Mesodermal cell (in vitro differentiated cells): ENCODE measurements around the gene MYO19.
"Not testable (repeated sequence)": the region's sequence is repeated elsewhere in the genome, so short reads cannot be mapped to it uniquely, and the experiment has no call there.

ENCODE experiments used
- H3K27ac ChIP-seq: 2 replicates; pipeline ENCODE4 v1.7.0; 2013; ENCODE audit warnings: mild to moderate bottlenecking, low read depth, low read length, moderate library complexity; ENCODE audit not compliant: severe bottlenecking
- H3K36me3 ChIP-seq: 2 replicates; pipeline ENCODE4 v1.7.1; 2013; ENCODE audit warnings: mild to moderate bottlenecking, low read length, moderate library complexity; ENCODE audit not compliant: control insufficient read depth, insufficient read depth
- H3K4me1 ChIP-seq: one replicate; pipeline ENCODE4 v1.7.1; 2013; ENCODE audit warnings: mild to moderate bottlenecking, low read length; ENCODE audit not compliant: insufficient read depth, control insufficient read depth, poor library complexity, severe bottlenecking
- H3K4me3 ChIP-seq: 2 replicates; pipeline ENCODE4 v1.7.0; 2013; ENCODE audit warnings: low read length, control low read depth, mild to moderate bottlenecking; ENCODE audit not compliant: insufficient read depth, poor library complexity, severe bottlenecking; ENCODE audit errors: extremely low read depth
- H3K9me3 ChIP-seq: 2 replicates; pipeline ENCODE4 v1.7.1; 2013; ENCODE audit warnings: mild to moderate bottlenecking, low read length, moderate library complexity; ENCODE audit not compliant: control insufficient read depth
- WGBS, 2 experiments: methylation state at CpG; one replicate each; pipeline ENCODE4 v1.1.5; 2013; ENCODE audit warnings: missing lambda C conversion rate in 2 of 2; ENCODE audit not compliant: insufficient coverage in 2 of 2; 5-methylcytosine and 5-hydroxymethylcytosine counted together

MYO19 gene

DNA sequence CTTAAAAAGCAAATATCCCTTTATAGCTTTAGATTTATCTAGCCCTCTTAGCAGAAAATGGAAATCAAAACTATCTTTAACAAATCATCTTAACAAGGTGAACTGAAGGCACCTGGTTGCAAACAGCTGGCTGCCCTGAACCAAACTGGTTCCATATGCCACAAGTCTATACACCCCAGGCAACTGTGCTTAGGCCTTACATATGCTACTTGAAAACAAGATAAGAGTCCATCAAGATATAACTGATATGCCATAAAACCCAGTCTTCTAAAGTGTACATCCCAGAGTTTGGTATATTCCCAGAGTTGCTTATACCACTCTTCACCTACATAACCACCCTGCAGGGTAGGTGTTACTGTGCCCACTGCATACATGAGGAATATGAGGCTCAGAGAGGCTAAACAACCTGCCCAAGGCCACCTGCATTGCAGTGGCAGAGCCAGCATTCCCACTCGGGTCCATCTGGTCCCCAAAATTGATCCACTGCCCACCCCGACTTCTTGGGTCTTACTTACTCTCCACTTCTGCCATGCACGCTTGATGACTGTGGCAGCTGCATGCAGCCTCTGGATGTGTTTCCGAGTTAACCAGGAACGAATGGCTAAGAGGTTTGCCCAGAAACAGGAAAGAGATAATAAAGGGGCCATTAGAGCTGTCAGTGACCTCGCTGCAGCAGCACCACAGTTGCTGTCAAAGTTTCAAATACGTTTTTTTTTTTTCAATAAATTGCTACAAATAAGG, 35.9 kb downstream of the MYO19 start:
- H3K4me1 ChIP-seq, result peaks cover 13% of the 10 kb centered on the region
- H3K36me3 ChIP-seq, result peaks cover 89% of the 10 kb centered on the region
- WGBS, 2 experiments, result 93 to 97% methylated on average over 6 of the region's 7 CpGs
- H3K9me3 ChIP-seq, result no peaks in the 10 kb centered on the region
- H3K27ac ChIP-seq, result no peak overlapping the region
- H3K4me3 ChIP-seq, result no peak overlapping the region

DNA sequence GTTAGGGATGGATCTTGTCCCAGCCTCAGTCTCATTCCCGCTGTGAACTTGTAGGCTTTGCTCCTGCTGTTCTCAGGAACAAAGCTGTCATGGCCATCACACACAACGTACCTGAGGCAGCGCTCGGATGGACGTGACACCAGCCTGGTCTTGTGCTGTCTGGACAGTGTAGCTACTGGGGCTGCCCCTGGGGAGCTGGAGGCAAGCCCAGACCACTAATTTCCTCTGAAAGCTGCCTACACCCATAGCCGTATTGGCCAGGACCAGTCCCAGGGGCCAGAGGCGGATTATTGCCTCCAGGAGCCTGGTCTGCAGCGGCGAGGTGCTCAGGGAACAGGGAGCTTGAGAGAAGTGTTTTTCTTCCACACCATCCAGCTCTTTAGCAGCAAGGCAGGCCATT, 36.5 kb downstream of the MYO19 start:
- H3K27ac ChIP-seq, result no peak overlapping the region
- H3K36me3 ChIP-seq, result peaks cover 89% of the 10 kb centered on the region
- peaks cover 13% of the 10 kb centered on the region for H3K4me1 ChIP-seq
- WGBS, 2 experiments, result 86 to 94% methylated on average over 7 to 9 of the region's 9 CpGs
- no peak overlapping the region for H3K4me3 ChIP-seq
- H3K9me3 ChIP-seq, result no peaks in the 10 kb centered on the region

DNA sequence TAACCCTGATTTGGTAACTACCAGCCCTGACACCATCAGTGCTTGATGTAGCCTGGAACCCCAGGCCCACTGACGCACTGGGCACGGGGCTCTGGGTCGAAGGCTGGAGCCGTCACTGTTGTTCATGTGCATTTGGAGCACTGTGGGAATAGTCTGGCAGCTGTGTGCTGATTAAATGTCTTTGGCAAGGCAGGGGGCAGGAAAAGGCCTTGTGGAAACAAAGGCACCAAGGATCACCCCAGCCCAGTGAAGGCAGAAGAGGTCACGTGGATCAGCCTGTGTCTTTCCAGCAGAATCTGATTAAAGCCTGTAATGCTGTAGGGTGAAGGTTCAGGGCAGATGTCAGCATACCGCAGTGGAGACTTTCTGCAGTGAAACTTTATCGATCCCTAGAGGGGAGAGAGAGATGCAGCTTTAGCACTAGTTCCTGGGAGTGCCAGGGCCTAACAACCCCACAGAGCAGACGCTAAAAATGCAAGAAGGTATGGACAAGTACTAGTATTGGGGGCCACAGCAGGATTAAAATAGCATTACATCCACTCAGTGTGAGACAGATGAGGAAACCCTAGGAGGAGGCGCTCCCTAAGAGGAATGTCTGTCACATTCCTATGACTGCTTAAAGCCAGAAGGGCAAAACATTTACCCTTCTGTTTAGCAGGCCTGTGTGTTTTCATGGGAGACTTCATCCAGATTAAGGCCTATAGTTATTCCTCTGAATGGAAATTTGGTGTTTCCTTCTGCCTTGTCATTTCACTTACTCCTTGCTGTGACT, 38.5 kb downstream of the MYO19 start:
- Histone ChIP-seq H3K36me3 (peaks cover 92% of the 10 kb centered on the region), H3K4me3 (no peak overlapping the region), H3K4me1 (peaks cover 9% of the 10 kb centered on the region), H3K27ac (peak overlapping the region; percentile 68), H3K9me3 (no peaks in the 10 kb centered on the region)
- WGBS, 2 experiments, result 85 to 88% methylated on average over 9 of the region's 9 CpGs

DNA sequence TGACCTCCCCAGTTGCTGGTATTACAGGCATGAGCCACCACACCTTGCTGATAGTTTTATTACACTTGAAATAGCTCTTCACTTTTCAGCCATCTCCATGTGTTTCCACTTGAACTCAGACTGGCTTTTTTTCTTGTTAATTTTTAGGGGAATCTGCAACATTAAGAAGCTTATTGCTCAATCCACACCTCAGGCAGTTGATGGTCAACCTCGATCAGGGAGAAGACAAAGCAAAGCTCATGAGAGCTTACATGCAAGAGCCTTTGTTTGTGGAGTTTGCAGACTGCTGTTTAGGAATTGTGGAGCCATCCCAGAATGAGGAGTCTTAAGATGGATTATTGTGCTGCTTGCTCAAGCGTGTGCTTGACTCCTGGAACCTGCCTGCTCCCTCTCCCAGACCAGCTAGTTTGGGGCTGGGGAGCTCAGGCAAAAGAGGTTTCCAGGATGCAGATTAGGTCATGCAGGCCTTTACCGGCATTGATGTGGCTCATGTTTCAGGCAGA, 39.5 kb downstream of the MYO19 start:
- Histone ChIP-seq H3K4me3 (no peak overlapping the region), H3K27ac (no peak overlapping the region), H3K4me1 (peaks cover 9% of the 10 kb centered on the region), H3K36me3 (peaks cover 90% of the 10 kb centered on the region), H3K9me3 (no peaks in the 10 kb centered on the region)
- 89 to 96% methylated on average over 3 of the region's 3 CpGs for WGBS, 2 experiments

DNA sequence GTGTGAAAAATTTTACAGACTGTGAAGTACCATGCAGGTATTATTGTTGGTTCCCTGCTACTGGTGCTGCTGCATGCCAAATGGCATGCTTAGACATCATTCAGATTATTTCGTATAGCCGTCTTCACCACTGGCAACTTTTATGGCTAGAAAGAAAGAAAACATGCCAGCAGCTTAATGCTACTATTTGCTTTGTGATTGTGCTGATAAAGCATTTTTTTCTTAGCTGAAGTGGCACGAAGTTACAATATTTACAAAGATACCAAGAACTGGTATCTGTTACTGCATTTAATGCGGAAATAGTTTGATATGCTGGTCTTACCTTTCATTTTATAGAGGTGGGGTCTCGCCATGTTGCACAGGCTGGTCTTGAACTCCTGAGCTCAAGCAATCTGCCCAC, 40.0 kb downstream of the MYO19 start:
- H3K4me1 ChIP-seq, result peaks cover 9% of the 10 kb centered on the region
- H3K9me3 ChIP-seq, result no peaks in the 10 kb centered on the region
- 85 to 93% methylated on average over 4 to 5 of the region's 5 CpGs for WGBS, 2 experiments
- no peak overlapping the region for H3K4me3 ChIP-seq
- peaks cover 92% of the 10 kb centered on the region for H3K36me3 ChIP-seq
- H3K27ac ChIP-seq, result no peak overlapping the region

DNA sequence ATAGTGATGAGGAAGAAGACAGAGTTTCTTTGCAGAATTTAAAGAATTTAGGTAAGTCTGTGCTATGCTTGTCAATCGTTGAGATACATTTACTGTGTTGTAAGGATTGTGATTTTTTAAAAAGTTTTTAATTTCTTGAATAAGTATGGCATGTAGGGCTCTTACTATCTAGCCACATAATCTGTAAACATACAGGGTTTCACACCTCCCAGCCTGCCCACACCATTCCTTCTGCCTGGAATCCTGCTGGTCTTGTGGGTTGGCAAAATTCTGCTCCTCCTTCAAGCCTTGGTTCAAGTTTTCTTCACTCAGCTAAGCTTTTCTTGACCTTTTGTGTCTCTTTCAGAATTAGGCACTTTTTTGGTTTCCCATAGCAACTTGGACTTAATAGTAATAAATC, 40.7 kb downstream of the MYO19 start:
- H3K4me1 ChIP-seq, result peaks cover 9% of the 10 kb centered on the region
- peaks cover 91% of the 10 kb centered on the region for H3K36me3 ChIP-seq
- no peak overlapping the region for H3K27ac ChIP-seq
- WGBS, 2 experiments, result 100% methylated on average over 1 of the region's 1 CpG; no CpG with 5 or more reads in 1 of the 2 experiments
- H3K4me3 ChIP-seq, result no peak overlapping the region
- H3K9me3 ChIP-seq, result no peaks in the 10 kb centered on the region

DNA sequence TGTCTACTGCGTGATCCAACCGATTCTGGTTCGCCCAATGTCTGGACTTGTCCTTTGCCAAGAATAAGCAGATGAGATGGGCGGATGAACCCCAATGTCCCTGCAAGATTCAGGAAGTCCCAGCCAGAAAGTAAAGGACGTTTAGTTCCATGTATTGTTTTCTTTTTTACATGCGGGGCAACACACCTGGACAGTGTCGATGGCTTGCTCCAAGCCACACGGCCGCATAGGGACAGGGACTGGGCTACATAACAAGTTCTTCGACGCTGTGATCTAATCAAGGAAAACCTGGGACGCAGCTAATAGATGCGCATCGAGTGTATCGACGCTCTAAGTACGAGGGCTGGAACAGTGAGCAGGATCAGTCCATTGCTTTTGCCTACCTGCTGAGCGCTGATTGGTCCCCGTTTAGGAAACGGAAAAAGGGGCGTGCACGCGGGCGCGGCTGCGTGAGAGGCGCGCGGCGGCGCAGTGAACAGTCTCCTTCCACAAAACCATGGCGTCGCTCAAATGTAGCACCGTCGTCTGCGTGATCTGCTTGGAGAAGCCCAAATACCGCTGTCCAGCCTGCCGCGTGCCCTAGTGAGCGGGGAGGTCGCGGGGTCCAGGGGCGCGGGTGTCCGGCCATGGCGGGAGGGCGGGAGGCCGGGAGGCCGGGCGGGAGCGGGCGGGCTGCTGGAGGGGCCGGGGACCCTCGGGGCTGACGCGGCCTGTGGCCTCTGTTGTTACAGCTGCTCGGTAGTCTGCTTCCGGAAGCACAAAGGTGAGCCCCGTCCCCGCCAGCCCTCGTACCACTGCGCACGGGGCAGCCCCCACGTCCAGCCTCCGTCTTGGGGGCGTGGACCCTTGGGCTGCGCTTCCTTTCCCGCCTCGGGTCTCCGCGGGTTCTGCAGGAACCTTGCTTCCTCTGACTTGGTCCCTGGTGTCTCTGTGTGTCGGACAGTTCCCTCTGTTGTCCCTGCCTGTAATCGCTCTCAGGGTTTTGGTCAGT, 48.2 kb downstream of the MYO19 start, which contains the start of gene ZNHIT3:
Gene ZNHIT3, plus strand, starts transcription at position 478 of the 991 bp plus-strand sequence. Its CDS starts 19 bp downstream, at position 497.
- peaks cover 24% of the 10 kb centered on the region for H3K36me3 ChIP-seq
- peak within 1 kb of the TSS; percentile 80 for H3K4me3 ChIP-seq
- no peaks in the 10 kb centered on the region for H3K9me3 ChIP-seq
- H3K4me1 ChIP-seq, result no peaks in the 10 kb centered on the region
- 1 to 2% methylated on average over 53 to 67 of the region's 73 CpGs for WGBS, 2 experiments
- H3K27ac ChIP-seq, result peak within 1 kb of the TSS; percentile 30

DNA sequence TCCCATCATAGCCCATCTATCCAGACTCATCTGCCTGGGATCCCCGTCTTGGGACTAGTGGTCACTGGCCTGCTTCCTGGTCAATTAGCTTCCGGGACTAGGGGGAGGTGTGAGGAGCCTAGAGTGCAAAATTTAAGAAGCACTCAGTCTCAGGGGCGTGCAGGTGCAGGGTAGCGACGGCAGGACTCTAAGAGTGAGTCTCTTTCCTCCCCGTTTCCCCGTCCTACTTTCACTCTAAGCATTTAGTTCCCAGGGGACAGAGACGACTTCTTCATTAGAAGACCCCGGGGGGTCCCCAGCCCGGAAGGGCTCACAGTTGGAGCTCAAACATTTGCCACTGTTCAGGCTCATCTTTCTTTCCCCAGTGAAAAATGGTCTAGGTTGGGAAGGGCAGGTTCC, 48.9 kb downstream of the MYO19 start:
- peak overlapping the region; percentile 80 for H3K4me3 ChIP-seq
- peaks cover 18% of the 10 kb centered on the region for H3K36me3 ChIP-seq
- H3K9me3 ChIP-seq, result no peaks in the 10 kb centered on the region
- no peak overlapping the region for H3K27ac ChIP-seq
- no peaks in the 10 kb centered on the region for H3K4me1 ChIP-seq
- 18 to 32% methylated on average over 7 to 8 of the region's 10 CpGs for WGBS, 2 experiments

DNA sequence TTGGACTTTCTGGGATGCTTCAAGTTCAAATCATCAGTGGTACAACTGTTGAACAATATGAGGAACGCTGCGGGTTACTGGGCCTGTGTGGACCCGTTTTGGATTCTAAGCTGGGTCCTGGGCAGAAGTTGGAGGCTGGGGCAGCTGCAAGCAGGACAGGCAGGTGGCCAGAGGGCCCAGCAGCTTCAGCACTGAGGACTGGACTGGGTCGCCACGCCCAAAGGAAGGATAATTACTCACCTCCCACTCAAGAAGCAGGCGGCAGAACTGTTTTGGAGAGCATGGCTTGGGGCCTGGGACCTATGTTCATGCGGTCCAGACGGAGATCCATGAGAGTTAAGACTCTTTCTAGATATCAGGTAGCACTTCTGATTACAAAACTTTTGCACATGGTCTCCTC, 49.6 kb downstream of the MYO19 start:
- Histone ChIP-seq H3K4me1 (no peaks in the 10 kb centered on the region), H3K27ac (no peak overlapping the region), H3K4me3 (no peak overlapping the region), H3K36me3 (peaks cover 14% of the 10 kb centered on the region), H3K9me3 (no peaks in the 10 kb centered on the region)
- WGBS, 2 experiments, result 87 to 96% methylated on average over 6 to 8 of the region's 8 CpGs

DNA sequence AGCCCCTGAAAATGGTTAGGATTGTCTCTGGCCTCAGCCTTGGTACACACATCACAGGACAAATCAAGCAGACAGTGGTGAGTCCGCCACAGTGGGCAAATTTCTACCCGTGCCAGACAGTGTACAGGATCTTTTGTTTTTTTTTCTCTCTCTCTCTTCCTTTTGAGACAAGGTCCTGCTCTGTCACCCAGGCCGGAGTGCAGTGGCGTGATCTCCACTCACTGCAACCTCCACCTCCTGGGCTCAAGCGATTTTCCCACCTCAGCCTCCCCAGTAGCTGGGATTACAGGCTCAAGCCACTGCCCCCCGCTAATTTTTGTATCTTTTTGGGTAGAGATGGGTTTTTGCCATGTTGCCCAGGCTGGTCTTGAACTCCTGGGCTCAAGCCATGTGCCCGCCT, 50.6 kb downstream of the MYO19 start:
- not testable (repeated sequence) for H3K4me3 ChIP-seq, H3K9me3 ChIP-seq, H3K4me1 ChIP-seq, H3K36me3 ChIP-seq, H3K27ac ChIP-seq
- WGBS, 2 experiments, result 95 to 96% methylated on average over 3 to 4 of the region's 7 CpGs
